Measurements from ENCODE around the gene MYH11.

MYH11 gene

GRCh38 chr16:15773968-15774367, 82.9 kb downstream of the MYH11 start:
- Histone ChIP-seq H3K79me2 (ENCODE audit: low read length) (no peaks in the 10 kb centered on the region), H3K36me3 (replicated peaks; ENCODE audit: low read depth, low read length) (no peaks in the 10 kb centered on the region), H2AFZ (ENCODE audit: low read depth, low read length) (no peak overlapping the region), H3K4me3 (ENCODE audit: low read length) (no peak overlapping the region), H3K27ac (ENCODE audit: low read length) (no peak overlapping the region), H3K27me3 (ENCODE audit: low read depth, low read length) (peaks cover 18% of the 10 kb centered on the region), H3K4me2 (ENCODE audit: low read length) (no peak overlapping the region), H3K4me1 (ENCODE audit: low read length) (peaks cover 3% of the 10 kb centered on the region; the same call in 1 of the 2 replicates), H3K9me3 (ENCODE audit: insufficient read depth, low read length) (no peaks in the 10 kb centered on the region), H3K9ac (ENCODE audit: low read length) (no peak overlapping the region), H4K20me1 (ENCODE audit: insufficient read depth, low read length) (no peaks in the 10 kb centered on the region)
- no peak for TF ChIP-seq EZH2phosphoT487 (IDR thresholded peaks at IDR 0.05; ENCODE audit: low read depth)
- TF ChIP-seq CTCF (IDR thresholded peaks at IDR 0.05; ENCODE audit: low read depth, low read length): no peak

- Histone ChIP-seq H3K4me3 (ENCODE audit: low read length) (no peak overlapping the region), H3K27me3 (ENCODE audit: low read depth, low read length) (peaks cover 18% of the 10 kb centered on the region), H3K9ac (ENCODE audit: low read length) (no peak overlapping the region), H3K9me3 (ENCODE audit: insufficient read depth, low read length) (no peaks in the 10 kb centered on the region), H4K20me1 (ENCODE audit: insufficient read depth, low read length) (no peaks in the 10 kb centered on the region), H3K79me2 (ENCODE audit: low read length) (no peaks in the 10 kb centered on the region), H2AFZ (ENCODE audit: low read depth, low read length) (no peak overlapping the region), H3K27ac (ENCODE audit: low read length) (no peak overlapping the region), H3K4me2 (ENCODE audit: low read length) (no peak overlapping the region), H3K4me1 (ENCODE audit: low read length) (no peaks in the 10 kb centered on the region), H3K36me3 (replicated peaks; ENCODE audit: low read depth, low read length) (no peaks in the 10 kb centered on the region)
- TF ChIP-seq EZH2phosphoT487 (IDR thresholded peaks at IDR 0.05; ENCODE audit: low read depth): no peak
- TF ChIP-seq CTCF (IDR thresholded peaks at IDR 0.05; ENCODE audit: low read depth, low read length): no peak
These were observed 84.1 kb downstream of the MYH11 start for GRCh38 chr16:15772579-15773293.

GRCh38 chr16:15771694-15772093, 85.1 kb downstream of the MYH11 start:
- Histone ChIP-seq H3K27ac (ENCODE audit: low read length) (no peak overlapping the region), H3K4me1 (ENCODE audit: low read length) (no peaks in the 10 kb centered on the region), H3K27me3 (ENCODE audit: low read depth, low read length) (peaks cover 18% of the 10 kb centered on the region), H2AFZ (ENCODE audit: low read depth, low read length) (no peak overlapping the region), H3K9ac (ENCODE audit: low read length) (no peak overlapping the region), H3K9me3 (ENCODE audit: insufficient read depth, low read length) (no peaks in the 10 kb centered on the region), H3K79me2 (ENCODE audit: low read length) (no peaks in the 10 kb centered on the region), H4K20me1 (ENCODE audit: insufficient read depth, low read length) (no peaks in the 10 kb centered on the region), H3K4me2 (ENCODE audit: low read length) (no peak overlapping the region), H3K36me3 (replicated peaks; ENCODE audit: low read depth, low read length) (no peaks in the 10 kb centered on the region), H3K4me3 (ENCODE audit: low read length) (no peak overlapping the region)
- no peak for TF ChIP-seq CTCF (IDR thresholded peaks at IDR 0.05; ENCODE audit: low read depth, low read length)
- TF ChIP-seq EZH2phosphoT487 (IDR thresholded peaks at IDR 0.05; ENCODE audit: low read depth): no peak

- H3K36me3 ChIP-seq (replicated peaks; ENCODE audit: low read depth, low read length): no peaks in the 10 kb centered on the region
- peaks cover 18% of the 10 kb centered on the region for H3K27me3 ChIP-seq (ENCODE audit: low read depth, low read length)
- H3K9me3 ChIP-seq (ENCODE audit: insufficient read depth, low read length): no peaks in the 10 kb centered on the region
These were observed 86.3 kb downstream of the MYH11 start for GRCh38 chr16:15770512-15770911.

More at GRCh38 chr16:15770512-15770911, 86.3 kb downstream of the MYH11 start:
- Histone ChIP-seq H3K4me3 (ENCODE audit: low read length) (no peak overlapping the region), H3K9ac (ENCODE audit: low read length) (no peak overlapping the region), H3K27ac (ENCODE audit: low read length) (no peak overlapping the region), H3K79me2 (ENCODE audit: low read length) (no peaks in the 10 kb centered on the region), H3K4me2 (ENCODE audit: low read length) (no peak overlapping the region), H4K20me1 (ENCODE audit: insufficient read depth, low read length) (no peaks in the 10 kb centered on the region), H2AFZ (ENCODE audit: low read depth, low read length) (no peak overlapping the region), H3K4me1 (ENCODE audit: low read length) (peaks cover 3% of the 10 kb centered on the region)
- TF ChIP-seq EZH2phosphoT487 (IDR thresholded peaks at IDR 0.05; ENCODE audit: low read depth) (no peak), CTCF (IDR thresholded peaks at IDR 0.05; ENCODE audit: low read depth, low read length) (no peak)
